CD4-positive, CD25-positive, alpha-beta regulatory T cell (primary cell): ENCODE measurements around the gene NPAS2. TPM values are rescaled to one million over a fixed set of nuclear protein-coding genes. Genes with fewer than 3 reads are reported as not detected.

Source experiments
- ATAC-seq, 2 donors: fragments of 150-1000 bp; cut with Tn5 transposase; one replicate each; pipeline ENCODE4 v1.10.0; 2021; ENCODE audit warnings: low read depth in 2 of 2, moderate number of reproducible peaks in 2 of 2, moderate library complexity in 1 of 2
- DNase-seq, 3 donors: peaks; one replicate each; pipeline versions ENCODE4 v3.0.0 to v3.0.0-alpha.2; 2012 to 2022; ENCODE audit warnings: mixed read lengths in 1 of 3
- H3K27ac ChIP-seq: one replicate; pipeline ENCODE4 v1.7.0; 2013; ENCODE audit warnings: mild to moderate bottlenecking, low read length; ENCODE audit not compliant: insufficient read depth, poor library complexity, severe bottlenecking
- H3K27me3 ChIP-seq: one replicate; pipeline ENCODE4 v1.7.0; 2013; ENCODE audit warnings: low read length; ENCODE audit not compliant: control insufficient read depth, insufficient read depth
- H3K36me3 ChIP-seq: one replicate; pipeline ENCODE4 v1.7.0; 2013; ENCODE audit warnings: mild to moderate bottlenecking, low read length, moderate library complexity; ENCODE audit not compliant: control insufficient read depth, insufficient read depth
- H3K4me1 ChIP-seq: 2 replicates; pipeline ENCODE4 v1.7.0; 2013; ENCODE audit warnings: mild to moderate bottlenecking, low read length; ENCODE audit not compliant: insufficient read depth, control insufficient read depth, poor library complexity, severe bottlenecking
- H3K4me3 ChIP-seq: one replicate; pipeline ENCODE4 v1.7.0; 2013; ENCODE audit warnings: low read depth, mild to moderate bottlenecking, low read length, moderate library complexity
- H3K9me3 ChIP-seq, 2 experiments: 1 replicate in 1 of 2; 2 replicates in 1 of 2; pipeline ENCODE4 v1.7.0; 2013; ENCODE audit warnings: low read length in 2 of 2, mild to moderate bottlenecking in 1 of 2, moderate library complexity in 1 of 2; ENCODE audit not compliant: control insufficient read depth in 2 of 2
- H3K27ac Mint-ChIP-seq, 3 donors: one replicate each; pipeline ENCODE4 v1.8.0; 2020 to 2022; ENCODE audit warnings: mild to moderate bottlenecking in 3 of 3, mixed read lengths in 3 of 3, moderate library complexity in 2 of 3
- H3K27me3 Mint-ChIP-seq: one replicate; pipeline ENCODE4 v1.8.0; 2022; ENCODE audit warnings: mild to moderate bottlenecking, mixed read lengths
- H3K36me3 Mint-ChIP-seq: one replicate; pipeline ENCODE4 v1.8.0; 2020; ENCODE audit warnings: mixed read lengths
- H3K4me1 Mint-ChIP-seq, 4 donors: one replicate each; pipeline ENCODE4 v1.8.0; 2020 to 2022; ENCODE audit warnings: mixed read lengths in 4 of 4, mild to moderate bottlenecking in 1 of 4
- H3K4me3 Mint-ChIP-seq, 4 donors: one replicate each; pipeline ENCODE4 v1.8.0; 2020 to 2022; ENCODE audit warnings: mild to moderate bottlenecking in 4 of 4, mixed read lengths in 4 of 4, moderate library complexity in 3 of 4
- H3K9me3 Mint-ChIP-seq, 7 donors: one replicate each; pipeline ENCODE4 v1.8.0; 2020 to 2022; ENCODE audit warnings: mixed read lengths in 7 of 7, mild to moderate bottlenecking in 3 of 7, moderate library complexity in 2 of 7
- polyA plus RNA-seq, 4 donors: library from polyadenylated mRNA; unstranded; fragments of 300-500 nt; fragmentation: Illumina TruSeq; gene quantifications; one replicate each; pipeline ENCODE4 v1.2.3, GENCODE V29; 2021
- total RNA-seq: library from RNA; stranded (reverse); gene quantifications from one replicate; pipeline ENCODE4 v1.2.3, GENCODE V29; 2022

NPAS2 gene
- total and polyA plus RNA-seq, 5 donors from 2014 or later: 0.22 to 0.72 (median 0.54) TPM; not detected in 1

DNA sequence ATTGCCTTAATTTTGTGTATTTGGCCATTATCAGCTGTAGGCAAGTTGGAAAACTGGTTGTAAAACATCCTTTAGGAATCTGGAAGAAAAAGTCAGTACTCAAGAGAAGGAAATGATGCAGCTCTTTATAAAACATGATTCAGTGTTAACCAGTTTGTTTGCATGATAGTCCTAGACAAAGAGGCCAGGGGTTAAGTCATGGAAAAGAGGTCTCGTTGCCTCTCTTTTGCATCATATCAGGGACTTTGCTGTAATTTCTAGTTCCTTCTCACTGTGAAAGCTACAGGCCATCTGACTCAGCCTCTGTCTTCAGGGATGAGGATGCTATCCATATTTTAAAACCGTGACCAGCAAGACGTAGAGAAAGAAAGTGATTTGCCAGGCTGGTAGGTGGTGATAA lies 38.0 kb downstream of the NPAS2 start:
- no peak overlapping the region for H3K4me3 Mint-ChIP-seq
- H3K36me3 Mint-ChIP-seq: no peaks in the 10 kb centered on the region
- Histone ChIP-seq H3K36me3 (no peaks in the 10 kb centered on the region), H3K27ac (no peak overlapping the region), H3K27me3 (no peaks in the 10 kb centered on the region), H3K4me3 (no peak overlapping the region), H3K9me3 (no peaks in the 10 kb centered on the region), H3K4me1 (no peaks in the 10 kb centered on the region)
- H3K4me1 Mint-ChIP-seq: no peaks in the 10 kb centered on the region
- ATAC-seq: no peak
- peaks cover 0 to 2% (median 0%) of the 10 kb centered on the region in 7 donors for H3K9me3 Mint-ChIP-seq
- no peak for DNase-seq
- H3K27ac Mint-ChIP-seq: no peak overlapping the region
- H3K27me3 Mint-ChIP-seq: no peaks in the 10 kb centered on the region

DNA sequence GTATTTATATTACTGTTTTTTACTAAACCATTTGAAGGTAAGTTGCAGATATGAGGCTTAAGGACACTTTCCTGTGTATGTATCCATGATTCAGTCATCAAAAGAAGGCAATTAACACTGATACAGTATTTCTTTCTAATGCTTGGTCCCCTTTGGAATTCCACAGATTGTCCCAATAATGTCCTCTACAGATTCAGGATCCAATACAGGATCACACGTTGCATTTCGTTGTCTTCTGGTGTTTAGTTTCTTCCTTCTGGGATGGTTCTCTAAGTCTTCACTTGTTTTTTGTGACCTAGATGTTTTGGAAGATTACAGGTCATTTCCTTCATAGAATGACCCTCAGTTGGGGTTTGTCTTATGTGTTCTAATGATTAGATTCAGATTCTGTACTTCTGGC lies 40.0 kb downstream of the NPAS2 start:
- DNase-seq (no peak), ATAC-seq (no peak)
- no peak overlapping the region for H3K27ac ChIP-seq
- H3K4me3 Mint-ChIP-seq: no peak overlapping the region
- no peak overlapping the region for H3K27ac Mint-ChIP-seq
- no peaks in the 10 kb centered on the region for H3K36me3 Mint-ChIP-seq
- H3K9me3 ChIP-seq: no peaks in the 10 kb centered on the region
- peaks cover 3% of the 10 kb centered on the region for H3K27me3 ChIP-seq
- H3K4me1 Mint-ChIP-seq: no peaks in the 10 kb centered on the region
- peaks cover 0 to 2% (median 0%) of the 10 kb centered on the region in 7 donors for H3K9me3 Mint-ChIP-seq
- H3K27me3 Mint-ChIP-seq: no peaks in the 10 kb centered on the region
- H3K4me1 ChIP-seq: no peaks in the 10 kb centered on the region
- no peak overlapping the region for H3K4me3 ChIP-seq
- H3K36me3 ChIP-seq: no peaks in the 10 kb centered on the region

DNA sequence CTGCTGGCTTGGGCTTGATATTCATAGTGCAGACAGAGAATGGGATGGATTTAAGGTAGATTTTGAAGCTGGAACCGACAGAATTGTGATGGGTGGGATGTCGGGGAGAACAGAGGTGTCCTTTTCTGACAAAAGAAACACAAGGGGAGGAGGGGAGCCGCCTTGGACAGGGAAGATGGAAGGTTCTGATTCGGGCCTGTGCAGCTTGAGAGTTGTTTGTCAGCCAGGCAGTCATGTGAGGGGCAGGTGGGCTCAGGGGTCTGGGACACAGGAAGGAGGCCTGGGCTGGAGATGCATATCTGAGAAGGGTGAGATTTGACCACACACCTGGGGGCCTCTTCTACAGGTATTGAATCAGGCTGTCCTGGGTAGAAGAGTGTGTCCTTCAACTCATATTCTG lies 41.4 kb downstream of the NPAS2 start:
- Histone ChIP-seq H3K27me3 (peaks cover 3% of the 10 kb centered on the region), H3K4me3 (no peak overlapping the region), H3K36me3 (no peaks in the 10 kb centered on the region), H3K27ac (no peak overlapping the region), H3K9me3 (no peaks in the 10 kb centered on the region), H3K4me1 (no peaks in the 10 kb centered on the region)
- Mint-ChIP-seq H3K4me1 (no peaks in the 10 kb centered on the region), H3K36me3 (no peaks in the 10 kb centered on the region), H3K4me3 (no peak overlapping the region), H3K9me3 (peaks cover 0 to 2% (median 0%) of the 10 kb centered on the region in 7 donors), H3K27me3 (no peaks in the 10 kb centered on the region), H3K27ac (no peak overlapping the region)
- DNase-seq (no peak), ATAC-seq (no peak)

- Mint-ChIP-seq H3K27me3 (peaks cover 2% of the 10 kb centered on the region), H3K9me3 (peaks cover 0 to 2% (median 1%) of the 10 kb centered on the region in 7 donors), H3K27ac (no peak overlapping the region), H3K4me3 (no peak overlapping the region), H3K36me3 (no peaks in the 10 kb centered on the region), H3K4me1 (no peaks in the 10 kb centered on the region)
- no peak for ATAC-seq
- Histone ChIP-seq H3K36me3 (no peaks in the 10 kb centered on the region), H3K9me3 (peaks cover 0 to 2% of the 10 kb centered on the region in 2 experiments), H3K4me3 (no peak overlapping the region), H3K27ac (no peak overlapping the region), H3K4me1 (no peaks in the 10 kb centered on the region), H3K27me3 (peaks cover 3% of the 10 kb centered on the region)
- no peak for DNase-seq
Observed at GRCh38 chr2:100862081-100862480, 42.1 kb downstream of the NPAS2 start.

GRCh38 chr2:100865816-100866460 lies 46.0 kb downstream of the NPAS2 start:
- Mint-ChIP-seq H3K4me1 (no peaks in the 10 kb centered on the region), H3K36me3 (no peaks in the 10 kb centered on the region)
- ATAC-seq: no peak

GRCh38 chr2:100868083-100868482 lies 48.1 kb downstream of the NPAS2 start:
- Histone ChIP-seq H3K36me3 (no peaks in the 10 kb centered on the region), H3K4me1 (no peaks in the 10 kb centered on the region), H3K27me3 (peaks cover 5% of the 10 kb centered on the region), H3K9me3 (peaks cover 6 to 12% of the 10 kb centered on the region in 2 experiments), H3K27ac (no peak overlapping the region), H3K4me3 (no peak overlapping the region)
- no peak overlapping the region for H3K4me3 Mint-ChIP-seq
- H3K9me3 Mint-ChIP-seq: peaks cover 1 to 16% (median 7%) of the 10 kb centered on the region in 7 donors
- H3K27me3 Mint-ChIP-seq: peaks cover 6% of the 10 kb centered on the region
- no peaks in the 10 kb centered on the region for H3K36me3 Mint-ChIP-seq
- no peak overlapping the region for H3K27ac Mint-ChIP-seq
- no peaks in the 10 kb centered on the region for H3K4me1 Mint-ChIP-seq
- ATAC-seq: no peak
- DNase-seq: no peak

More at GRCh38 chr2:100865816-100866460, 46.0 kb downstream of the NPAS2 start:
- H3K4me3 ChIP-seq: no peak overlapping the region
- H3K9me3 Mint-ChIP-seq: peaks cover 1 to 16% (median 5%) of the 10 kb centered on the region in 7 donors
- peaks cover 3% of the 10 kb centered on the region for H3K27me3 ChIP-seq
- peaks cover 6% of the 10 kb centered on the region for H3K27me3 Mint-ChIP-seq
- no peak for DNase-seq
- no peaks in the 10 kb centered on the region for H3K36me3 ChIP-seq
- peaks cover 6 to 12% of the 10 kb centered on the region in 2 experiments for H3K9me3 ChIP-seq
- no peak overlapping the region for H3K27ac ChIP-seq
- no peaks in the 10 kb centered on the region for H3K4me1 ChIP-seq
- H3K4me3 Mint-ChIP-seq: no peak overlapping the region
- no peak overlapping the region for H3K27ac Mint-ChIP-seq

DNA sequence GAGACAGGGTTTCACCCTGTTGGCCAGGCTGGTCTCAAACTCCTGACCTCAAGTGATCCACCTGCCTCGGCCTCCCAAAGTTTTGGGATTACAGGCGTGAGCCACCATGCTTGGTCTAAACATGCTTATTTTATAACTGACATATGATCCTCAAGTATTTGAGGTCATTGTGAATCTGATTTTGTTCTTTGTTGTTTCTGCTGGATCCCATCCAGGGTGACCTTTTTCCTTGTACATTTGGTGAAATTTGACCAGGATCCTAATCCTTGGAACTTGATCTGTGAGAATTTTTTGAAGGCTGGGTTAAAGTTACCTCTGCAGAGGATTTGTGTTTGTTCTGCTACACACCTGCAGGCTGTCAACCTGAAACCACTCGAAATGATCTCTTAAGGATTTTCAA lies 49.2 kb downstream of the NPAS2 start:
- no peak overlapping the region for H3K4me3 Mint-ChIP-seq
- ATAC-seq (no peak), DNase-seq (no peak)
- Histone ChIP-seq H3K27me3 (peaks cover 5% of the 10 kb centered on the region), H3K4me1 (no peaks in the 10 kb centered on the region), H3K36me3 (no peaks in the 10 kb centered on the region), H3K27ac (no peak overlapping the region), H3K4me3 (no peak overlapping the region), H3K9me3 (peaks cover 6 to 12% of the 10 kb centered on the region in 2 experiments)
- no peak overlapping the region for H3K27ac Mint-ChIP-seq
- H3K4me1 Mint-ChIP-seq: no peaks in the 10 kb centered on the region
- H3K36me3 Mint-ChIP-seq: no peaks in the 10 kb centered on the region
- peaks cover 6% of the 10 kb centered on the region for H3K27me3 Mint-ChIP-seq
- H3K9me3 Mint-ChIP-seq: peaks cover 1 to 16% (median 7%) of the 10 kb centered on the region in 7 donors
